Measurements from ENCODE around the gene RSPH6A.
"Not testable (repeated sequence)": the region's sequence is repeated elsewhere in the genome, so short reads cannot be mapped to it uniquely, and the experiment has no call there.

The RSPH6A gene

GRCh38 chr19:45799541-45799940, 15.6 kb downstream of the RSPH6A start:
- DNase-seq = not testable (repeated sequence)

GRCh38 chr19:45798995-45799517, 16.1 kb downstream of the RSPH6A start:
- DNase-seq = peak; percentile 70

- DNase-seq = no peak
Observed at GRCh38 chr19:45794627-45795026, 20.5 kb downstream of the RSPH6A start.

- no peak for DNase-seq
Observed at GRCh38 chr19:45793876-45794275, 21.2 kb downstream of the RSPH6A start.

- DNase-seq = no peak
Observed at GRCh38 chr19:45793178-45793564, 21.9 kb downstream of the RSPH6A start.

GRCh38 chr19:45792470-45793177, 22.5 kb downstream of the RSPH6A start, which contains the start of gene DMWD:
Gene DMWD, minus strand, starts transcription at chr19:45792845. Its CDS starts 89 bp downstream, at chr19:45792756.
- peak; percentile 99 for DNase-seq

GRCh38 chr19:45791744-45792469, 23.2 kb downstream of the RSPH6A start:
- DNase-seq = no peak

- peak; percentile 57 for DNase-seq
Observed at GRCh38 chr19:45790942-45791341, 24.2 kb downstream of the RSPH6A start.

GRCh38 chr19:45789035-45789786, 25.9 kb downstream of the RSPH6A start:
- DNase-seq = no peak

GRCh38 chr19:45786533-45786894, 28.6 kb downstream of the RSPH6A start:
- no peak for DNase-seq

GRCh38 chr19:45785781-45786532, 29.2 kb downstream of the RSPH6A start:
- no peak for DNase-seq

GRCh38 chr19:45785097-45785496, 30.0 kb downstream of the RSPH6A start:
- DNase-seq = no peak

- no peak for DNase-seq
Observed at GRCh38 chr19:45784096-45784495, 31.0 kb downstream of the RSPH6A start.

- no peak for DNase-seq
Observed at GRCh38 chr19:45782820-45783785, 32.0 kb downstream of the RSPH6A start.

GRCh38 chr19:45782162-45782691, 32.9 kb downstream of the RSPH6A start, which contains the start of gene DMPK:
Gene DMPK, minus strand, starts transcription at chr19:45782490. Its CDS starts 138 bp downstream, at chr19:45782352.
- no peak for DNase-seq

GRCh38 chr19:45781214-45782161, 33.6 kb downstream of the RSPH6A start:
- DNase-seq = no peak

GRCh38 chr19:45780448-45781213, 34.5 kb downstream of the RSPH6A start:
- DNase-seq = no peak

- no peak for DNase-seq
Observed at GRCh38 chr19:45780146-45780447, 35.0 kb downstream of the RSPH6A start.

Measured in CD4-positive, alpha-beta T cell treated with Interleukin-21 for 1 hour (primary cell).